ENCODE results near the gene PLA2G2D.

DNA sequence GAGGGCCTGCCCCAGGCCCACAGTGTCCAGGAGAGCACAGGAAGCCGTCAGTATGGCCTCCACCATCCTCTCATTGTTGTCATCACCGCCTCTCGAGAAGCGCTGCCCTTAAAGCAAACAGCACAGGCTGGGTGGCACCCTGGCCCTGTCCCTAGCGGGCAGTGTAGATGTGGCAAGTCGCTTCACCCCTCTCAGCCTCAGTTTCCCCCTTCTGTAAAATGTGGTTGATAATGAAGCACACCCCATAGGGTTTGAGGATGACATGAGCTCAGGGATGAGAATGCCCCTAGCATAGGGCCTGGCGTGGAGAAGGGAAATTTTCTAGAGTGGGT is 33.2 kb upstream of the PLA2G2D start:
- TF ChIP-seq CTCF (conservative IDR thresholded peaks at IDR 0.05; ENCODE audit: low read depth, low read length) (no peak), EZH2 (IDR thresholded peaks at IDR 0.05; ENCODE audit: borderline replicate concordance, low read depth, low read length, poor library complexity, severe bottlenecking) (no peak)
